Dermis microvascular lymphatic vessel endothelial cell (primary cell): Measurements from ENCODE around the gene TBXA2R. TPM values are rescaled to one million over a fixed set of nuclear protein-coding genes. Genes with fewer than 3 reads are reported as not detected.
"Not testable (repeated sequence)": the region's sequence is repeated elsewhere in the genome, so short reads cannot be mapped to it uniquely, and the experiment has no call there.

Experiments
- DNase-seq, 2 donors: peaks; one replicate each; pipeline versions ENCODE4 v3.0.0 to v3.0.0-alpha.2; 2010; ENCODE audit warnings: low read depth in 2 of 2
- total RNA-seq: library from RNA; depleted of rRNA; stranded (reverse); fragments of >200 nt; gene quantifications from 2 replicates; pipeline ENCODE4 v1.2.1, GENCODE V29; 2014

Gene TBXA2R
- total RNA-seq, 1 donor from 2014 or later: 2.1 TPM

GRCh38 chr19:3584036-3584802 is 22.5 kb downstream of the TBXA2R start:
- DNase-seq: not testable (repeated sequence)

GRCh38 chr19:3581792-3582191 is 24.9 kb downstream of the TBXA2R start:
- DNase-seq: not testable (repeated sequence)

- DNase-seq: peak; percentile 55 to 95
Observed at GRCh38 chr19:3580156-3580934, 26.3 kb downstream of the TBXA2R start.

GRCh38 chr19:3578390-3578789 is 28.3 kb downstream of the TBXA2R start:
- no peak for DNase-seq

- no peak for DNase-seq
Observed at GRCh38 chr19:3577723-3578344, 28.8 kb downstream of the TBXA2R start.

- peak in 1 of 2 donors; percentile 73 for DNase-seq
Observed at GRCh38 chr19:3576696-3577443, 29.8 kb downstream of the TBXA2R start.

- no peak for DNase-seq
Observed at GRCh38 chr19:3575949-3576673, 30.6 kb downstream of the TBXA2R start.

- DNase-seq: peak in 1 of 2 donors; percentile 38
Observed at GRCh38 chr19:3575260-3575741, 31.4 kb downstream of the TBXA2R start.

GRCh38 chr19:3573858-3574637 is 32.6 kb downstream of the TBXA2R start:
- DNase-seq: peak; percentile 93 to 100

GRCh38 chr19:3573162-3573857 is 33.4 kb downstream of the TBXA2R start:
- peak in 1 of 2 donors; percentile 17 for DNase-seq

- no peak for DNase-seq
Observed at GRCh38 chr19:3572855-3573161, 33.9 kb downstream of the TBXA2R start, which contains the start of gene HMG20B. Gene HMG20B, plus strand, starts transcription at chr19:3572944. Its CDS starts 366 bp downstream, at chr19:3573310.

GRCh38 chr19:3572132-3572854 is 34.4 kb downstream of the TBXA2R start:
- peak; percentile 98 to 100 for DNase-seq

GRCh38 chr19:3570606-3571011 is 36.1 kb downstream of the TBXA2R start:
- DNase-seq: no peak

GRCh38 chr19:3570042-3570441 is 36.6 kb downstream of the TBXA2R start:
- DNase-seq: not testable (repeated sequence)

- no peak for DNase-seq
Observed at GRCh38 chr19:3565139-3565538, 41.5 kb downstream of the TBXA2R start.

- DNase-seq: no peak
Observed at GRCh38 chr19:3563709-3564524, 42.8 kb downstream of the TBXA2R start.

GRCh38 chr19:3557461-3558248 is 49.0 kb downstream of the TBXA2R start, which contains the start of gene MFSD12:
Gene MFSD12, minus strand, starts transcription at chr19:3557586. Its CDS starts 183 bp downstream, at chr19:3557403.
- peak; percentile 75 to 94 for DNase-seq
